Smooth muscle cell (in vitro differentiated cells): ENCODE measurements around the gene ADARB1. TPM values are rescaled to one million over a fixed set of nuclear protein-coding genes. Genes with fewer than 3 reads are reported as not detected.

Source experiments
- DNase-seq: peaks from one replicate; lab custom pipeline; 2025; ENCODE audit not compliant: unreplicated experiment; lab: John Stamatoyannopoulos, UW
- H2AFZ ChIP-seq: fragments of 200-600 bp; sonication (generic); 2 replicates; pipeline ENCODE4 v1.6.0; 2016; ENCODE audit warnings: antibody characterized with exemption, low read depth, mild to moderate bottlenecking
- H3F3A ChIP-seq: fragments of 200-600 bp; sonication (generic); 2 replicates; pipeline ENCODE4 v1.6.0; 2017; ENCODE audit warnings: antibody characterized with exemption, low read depth
- H3K27ac ChIP-seq: fragments of 200-600 bp; sonication (generic); 2 replicates; pipeline ENCODE4 v1.5.1; 2016; ENCODE audit warnings: low read depth, mild to moderate bottlenecking
- H3K27me3 ChIP-seq: fragments of 200-600 bp; sonication (generic); 2 replicates; pipeline ENCODE4 v1.6.1; 2016; ENCODE audit warnings: low read depth, mild to moderate bottlenecking
- H3K36me3 ChIP-seq: fragments of 200-600 bp; sonication (generic); 2 replicates; pipeline ENCODE4 v1.5.1; 2016; ENCODE audit warnings: low read depth
- H3K4me1 ChIP-seq: fragments of 200-600 bp; sonication (generic); 2 replicates; pipeline ENCODE4 v1.5.1; 2016; ENCODE audit warnings: low read depth
- H3K4me2 ChIP-seq: fragments of 200-600 bp; sonication (generic); 2 replicates; pipeline ENCODE4 v1.6.0; 2016; ENCODE audit warnings: mild to moderate bottlenecking
- H3K4me3 ChIP-seq: fragments of 200-600 bp; sonication (generic); 2 replicates; pipeline ENCODE4 v1.5.1; 2016; ENCODE audit warnings: mild to moderate bottlenecking
- H3K79me2 ChIP-seq: fragments of 200-600 bp; sonication (generic); 2 replicates; pipeline ENCODE4 v1.6.0; 2016; ENCODE audit warnings: low read depth, mild to moderate bottlenecking
- H3K9ac ChIP-seq: fragments of 200-600 bp; sonication (generic); 2 replicates; pipeline ENCODE4 v1.6.0; 2016; ENCODE audit warnings: low read depth
- H3K9me3 ChIP-seq: fragments of 200-600 bp; sonication (generic); replicated peaks from 2 replicates; pipeline ENCODE4 v1.5.1; 2016; ENCODE audit warnings: low read depth
- H4K20me1 ChIP-seq: fragments of 200-600 bp; sonication (generic); 2 replicates; pipeline ENCODE4 v1.6.0; 2016; ENCODE audit warnings: low read depth
- CTCF ChIP-seq: fragments of 200-600 bp; sonication (generic); IDR thresholded peaks from 2 replicates; pipeline ENCODE4 v1.5.1; 2017; ENCODE audit warnings: borderline replicate concordance, mild to moderate bottlenecking, antibody characterized with exemption; ENCODE audit not compliant: insufficient read depth, poor library complexity, severe bottlenecking
- WGBS: methylation state at CpG from one replicate; pipeline ENCODE4 v1.1.7; 2016; ENCODE audit warnings: low lambda C conversion rate; 5-methylcytosine and 5-hydroxymethylcytosine counted together
- polyA plus RNA-seq: library from polyadenylated mRNA; unstranded; fragments of >200 nt; fragmentation: Nextera tagmentation; extraction: Ambion mirVana; gene quantifications from 2 replicates; pipeline ENCODE4 v1.2.1, GENCODE V29; 2016
- total RNA-seq: library from RNA; depleted of rRNA; stranded (reverse); fragments of >200 nt; gene quantifications from 2 replicates; pipeline ENCODE4 v1.2.3, GENCODE V29; 2014

ADARB1 gene
- total and polyA plus RNA-seq, 2 experiments from 2014 or later: 25.6 to 28.9 TPM

DNA sequence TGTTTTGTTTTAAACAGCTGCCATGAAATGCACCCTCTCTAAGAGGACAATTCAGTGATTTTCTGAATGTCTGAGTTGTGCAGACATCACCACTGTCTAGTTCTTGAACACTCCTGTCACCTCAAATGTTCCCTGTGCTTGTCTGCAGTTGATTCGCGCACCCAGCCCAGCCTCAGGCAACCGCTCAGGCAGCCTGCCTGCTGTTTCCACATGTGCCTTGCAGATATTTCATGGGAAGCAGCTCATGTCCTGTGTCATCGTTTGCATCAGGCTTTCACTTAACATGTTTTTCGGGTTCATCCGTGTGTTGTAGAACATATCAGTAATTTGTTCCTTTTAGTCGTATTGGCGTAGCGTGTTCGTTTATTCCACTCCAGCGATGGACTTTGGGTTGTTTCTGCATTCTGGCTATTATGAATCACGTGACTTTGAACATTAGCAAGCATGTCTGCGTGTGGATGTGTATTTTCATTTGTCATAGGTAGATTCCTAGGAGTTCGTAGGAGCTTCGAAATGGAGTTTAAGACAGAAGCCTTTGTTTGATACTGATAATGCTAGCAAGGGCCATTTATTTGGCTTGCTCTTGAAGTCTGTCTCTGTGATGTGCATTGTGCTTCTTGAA lies 12.1 kb downstream of the ADARB1 start:
- peaks cover 100% of the 10 kb centered on the region for H4K20me1 ChIP-seq
- H3K4me2 ChIP-seq: no peak overlapping the region
- 97% methylated on average over 15 of the region's 15 CpGs for WGBS

DNA sequence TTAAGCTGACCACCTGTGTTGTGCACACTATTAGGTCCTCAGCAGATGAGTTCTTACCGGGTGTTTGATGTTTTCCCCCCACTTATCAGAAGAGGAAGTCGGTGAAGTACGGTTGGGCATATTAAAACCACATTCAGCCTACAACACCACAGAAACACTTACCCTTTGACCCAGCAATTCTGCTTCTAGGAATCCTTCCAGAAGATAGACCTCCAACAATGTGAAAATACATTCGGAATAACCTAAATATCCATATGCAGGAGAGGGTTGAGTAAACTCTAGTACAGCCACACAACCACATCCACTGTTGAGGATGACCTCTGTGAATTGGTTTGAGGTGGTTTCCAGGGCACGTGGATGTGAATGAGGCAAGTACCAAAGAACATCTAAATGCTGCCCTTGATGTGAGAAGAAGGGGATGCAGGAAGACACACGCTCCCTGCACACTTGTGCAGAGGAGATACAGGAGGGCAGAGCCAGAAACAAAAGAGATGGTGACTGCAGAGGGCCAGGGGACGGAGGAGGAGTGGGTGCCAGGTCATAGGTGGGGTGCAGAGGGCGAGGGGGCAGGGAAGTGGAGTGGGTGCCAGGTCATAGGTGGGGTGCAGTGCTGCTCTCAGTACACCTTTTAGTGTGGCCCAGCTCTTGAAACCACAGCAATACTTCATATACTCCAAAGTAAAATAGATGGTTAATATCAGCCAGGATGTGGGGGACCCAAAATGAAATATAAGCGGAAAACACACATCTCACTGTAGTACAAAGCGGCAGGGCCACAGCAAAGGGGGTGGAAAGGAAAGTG lies 12.8 kb downstream of the ADARB1 start:
- Histone ChIP-seq H3K9me3 (no peaks in the 10 kb centered on the region), H3K4me1 (no peaks in the 10 kb centered on the region), H3K4me2 (no peak overlapping the region), H3K4me3 (no peak overlapping the region), H3K36me3 (no peaks in the 10 kb centered on the region), H2AFZ (no peak overlapping the region), H3K79me2 (peaks cover 100% of the 10 kb centered on the region), H3K9ac (no peak overlapping the region), H3K27me3 (no peaks in the 10 kb centered on the region), H3F3A (no peaks in the 10 kb centered on the region), H4K20me1 (peaks cover 100% of the 10 kb centered on the region), H3K27ac (no peak overlapping the region)
- DNase-seq: no peak
- TF ChIP-seq CTCF: no peak
- WGBS: 96% methylated on average over 10 of the region's 10 CpGs

More for the DNA sequence above, 12.1 kb downstream of the ADARB1 start:
- H3K4me3 ChIP-seq: no peak overlapping the region
- no peaks in the 10 kb centered on the region for H3K36me3 ChIP-seq
- no peaks in the 10 kb centered on the region for H3K4me1 ChIP-seq
- H3K27ac ChIP-seq: no peak overlapping the region
- H3K79me2 ChIP-seq: peaks cover 98% of the 10 kb centered on the region
- H2AFZ ChIP-seq: no peak overlapping the region
- no peak overlapping the region for H3K9ac ChIP-seq
- no peaks in the 10 kb centered on the region for H3K27me3 ChIP-seq
- no peak for DNase-seq
- peaks cover 7% of the 10 kb centered on the region for H3F3A ChIP-seq
- no peaks in the 10 kb centered on the region for H3K9me3 ChIP-seq
- no peak for TF ChIP-seq CTCF

- peaks cover 100% of the 10 kb centered on the region for H3K79me2 ChIP-seq
- no peaks in the 10 kb centered on the region for H3F3A ChIP-seq
- no peak overlapping the region for H3K9ac ChIP-seq
- no peak overlapping the region for H2AFZ ChIP-seq
- no peak for DNase-seq
- H3K4me2 ChIP-seq: no peak overlapping the region
- H4K20me1 ChIP-seq: peaks cover 100% of the 10 kb centered on the region
- no peak for TF ChIP-seq CTCF
- no peak overlapping the region for H3K4me3 ChIP-seq
- WGBS: over 99% methylated on average over 4 of the region's 4 CpGs
- H3K27me3 ChIP-seq: no peaks in the 10 kb centered on the region
- H3K9me3 ChIP-seq: no peaks in the 10 kb centered on the region
- H3K27ac ChIP-seq: no peak overlapping the region
- no peaks in the 10 kb centered on the region for H3K4me1 ChIP-seq
- no peaks in the 10 kb centered on the region for H3K36me3 ChIP-seq
Measured at GRCh38 chr21:45088116-45088515, 13.7 kb downstream of the ADARB1 start.
